Left ventricle myocardium inferior (tissue), 1 donor: ENCODE measurements around the gene APBB1IP. TPM values are rescaled to one million over a fixed set of nuclear protein-coding genes. Genes with fewer than 3 reads are reported as not detected.
"Not testable (repeated sequence)": the region's sequence is repeated elsewhere in the genome, so short reads cannot be mapped to it uniquely, and the experiment has no call there.

ENCODE experiments used
- DNase-seq: peaks from one replicate; pipeline ENCODE4 v3.0.0-alpha.2; 2020
- H3K27ac ChIP-seq: fragments of 200-600 bp; replicated peaks from 2 replicates; pipeline ENCODE4 v1.8.0; 2021
- H3K27me3 ChIP-seq: fragments of 200-600 bp; 2 replicates; pipeline ENCODE4 v1.8.0; 2021; ENCODE audit warnings: low read depth
- H3K36me3 ChIP-seq: fragments of 200-600 bp; 2 replicates; pipeline ENCODE4 v1.8.0; 2021
- H3K4me1 ChIP-seq: fragments of 200-600 bp; 2 replicates; pipeline ENCODE4 v1.8.0; 2021
- H3K4me3 ChIP-seq: fragments of 200-600 bp; 2 replicates; pipeline ENCODE4 v1.8.0; 2021; ENCODE audit warnings: mild to moderate bottlenecking, moderate library complexity
- H3K9me3 ChIP-seq: fragments of 200-600 bp; replicated peaks from 2 replicates; pipeline ENCODE4 v1.8.0; 2021
- CTCF ChIP-seq: fragments of 200-600 bp; IDR thresholded peaks from 2 replicates; pipeline ENCODE4 v1.8.0; 2021; ENCODE audit warnings: antibody characterized with exemption, mild to moderate bottlenecking, borderline replicate concordance
- intact Hi-C: fragments of 100-400 bp; cut with micrococcal nuclease; formaldehyde crosslinking; loops from one replicate; pipeline ENCODE4 v1.11.0; 2022
- total RNA-seq: library from RNA; stranded (reverse); fragmentation: NEBNext Ultra II Directional; extraction: Animal tissue kit (Norgen Biotek cat#: 25700); gene quantifications from one replicate; pipeline ENCODE4 v1.2.1, GENCODE V29; 2021
- donor health status: DM: no; HTN: yes; CAD: no; lungs with severe emphysema.

The APBB1IP gene
- total RNA-seq, 1 donor from 2014 or later = 2.6 TPM

DNA sequence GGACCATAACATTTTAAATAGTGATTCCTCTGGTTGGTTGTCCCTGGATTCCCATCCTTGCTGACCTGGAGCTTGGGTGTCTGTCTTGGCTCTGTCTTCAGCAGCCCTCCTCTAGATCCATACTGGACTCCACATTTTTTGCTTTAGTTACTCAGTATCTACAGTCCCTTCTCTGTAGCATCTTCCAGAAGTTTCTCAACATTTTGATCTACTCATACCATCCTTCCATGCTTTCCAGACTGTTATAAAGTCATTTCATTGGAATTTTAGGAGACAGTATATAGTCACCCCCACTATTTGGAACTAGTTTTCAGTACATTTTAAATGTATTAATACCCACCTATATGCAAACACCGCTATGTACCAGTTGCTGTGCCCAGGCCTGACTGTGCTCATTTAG lies 25.8 kb downstream of the APBB1IP start:
- no peak for TF ChIP-seq CTCF
- no peak for DNase-seq
- Histone ChIP-seq H3K36me3 (no peaks in the 10 kb centered on the region), H3K27ac (no peak overlapping the region), H3K27me3 (no peaks in the 10 kb centered on the region), H3K4me3 (no peak overlapping the region), H3K4me1 (no peaks in the 10 kb centered on the region), H3K9me3 (no peaks in the 10 kb centered on the region)
- intact Hi-C loops = no loop called here

DNA sequence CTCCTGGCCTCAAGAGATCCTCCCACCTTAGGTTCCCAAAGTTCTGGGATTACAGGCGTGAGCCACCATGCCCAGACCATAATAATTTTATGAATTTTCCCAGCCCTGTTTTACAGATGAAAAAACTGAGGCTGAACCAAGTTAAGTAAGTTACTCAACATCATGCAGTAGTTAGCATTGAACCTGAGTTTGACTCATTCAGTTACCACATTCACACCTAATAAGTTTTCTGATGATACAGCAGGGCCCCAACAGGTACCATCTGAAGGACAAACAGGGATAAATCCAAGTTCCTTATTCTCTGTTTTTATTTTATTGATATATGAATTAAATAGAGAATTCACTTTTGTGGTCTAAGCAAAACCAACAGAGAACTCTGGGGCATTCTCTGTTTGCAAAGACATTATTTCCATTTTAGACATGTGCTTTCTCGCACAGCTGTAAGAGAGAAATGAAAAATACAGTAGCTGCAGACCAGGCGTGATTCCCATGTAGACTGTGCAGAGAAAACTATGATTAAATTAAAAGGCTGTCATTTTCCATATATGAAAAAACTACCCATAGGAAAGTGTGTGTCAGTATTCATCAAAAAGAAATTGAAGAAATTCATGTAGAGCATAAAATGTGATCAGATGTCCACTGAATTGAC lies 26.6 kb downstream of the APBB1IP start:
- intact Hi-C loops = no loop called here
- no peak for TF ChIP-seq CTCF
- Histone ChIP-seq H3K36me3 (no peaks in the 10 kb centered on the region), H3K27me3 (no peaks in the 10 kb centered on the region), H3K27ac (no peak overlapping the region), H3K4me1 (no peaks in the 10 kb centered on the region), H3K9me3 (no peaks in the 10 kb centered on the region), H3K4me3 (no peak overlapping the region)
- DNase-seq = no peak

- H3K36me3 ChIP-seq, H3K4me3 ChIP-seq, H3K27ac ChIP-seq, DNase-seq, intact Hi-C loops, H3K27me3 ChIP-seq, H3K4me1 ChIP-seq, H3K9me3 ChIP-seq: not testable (repeated sequence)
These were observed 28.4 kb downstream of the APBB1IP start for GRCh38 chr10:26466531-26466930.

DNA sequence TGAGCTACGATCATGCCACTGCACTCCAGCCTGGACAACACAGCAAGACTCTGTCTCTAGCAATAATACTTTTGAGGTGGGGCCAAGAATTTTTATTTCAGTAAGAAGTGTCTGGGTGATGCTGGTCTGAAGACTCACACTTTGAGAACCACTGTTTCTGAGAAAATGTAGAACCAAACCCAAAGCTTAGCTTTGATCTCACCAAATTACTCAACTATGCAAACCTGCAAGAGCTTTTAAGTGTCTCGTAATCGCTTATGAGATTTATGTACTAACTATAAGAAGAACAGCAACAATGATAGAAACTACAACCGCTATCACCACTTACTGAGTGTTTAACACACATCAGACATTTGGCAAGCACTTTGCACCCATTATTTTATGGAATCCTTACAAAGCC lies 29.5 kb downstream of the APBB1IP start:
- Histone ChIP-seq H3K4me3 (no peak overlapping the region), H3K27me3 (no peaks in the 10 kb centered on the region), H3K9me3 (no peaks in the 10 kb centered on the region), H3K27ac (no peak overlapping the region), H3K36me3 (no peaks in the 10 kb centered on the region), H3K4me1 (no peaks in the 10 kb centered on the region)
- intact Hi-C loops = no loop called here
- TF ChIP-seq CTCF = no peak
- DNase-seq = no peak

DNA sequence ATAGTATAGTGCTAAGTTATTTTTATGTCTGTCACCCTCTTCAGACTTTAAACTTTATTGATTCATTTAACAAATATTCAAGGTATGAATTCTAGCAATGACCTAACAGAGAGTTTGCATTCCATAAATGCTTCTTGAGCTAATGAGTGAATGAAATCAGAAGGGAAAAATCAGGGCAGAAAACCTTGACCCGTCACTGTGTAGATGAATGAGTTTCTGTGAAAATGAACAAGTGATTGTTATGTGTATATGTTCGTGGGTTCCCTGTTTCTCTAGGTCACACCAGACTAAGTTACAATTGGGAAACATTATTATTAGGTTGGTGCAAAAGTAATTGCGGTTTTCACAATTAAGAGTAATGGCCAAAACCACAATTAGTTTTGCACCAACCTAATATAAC lies 30.1 kb downstream of the APBB1IP start:
- DNase-seq = no peak
- Histone ChIP-seq H3K4me1 (no peaks in the 10 kb centered on the region), H3K27me3 (no peaks in the 10 kb centered on the region), H3K27ac (no peak overlapping the region), H3K36me3 (no peaks in the 10 kb centered on the region), H3K9me3 (no peaks in the 10 kb centered on the region), H3K4me3 (no peak overlapping the region)
- TF ChIP-seq CTCF = no peak
- intact Hi-C loops = no loop called here

DNA sequence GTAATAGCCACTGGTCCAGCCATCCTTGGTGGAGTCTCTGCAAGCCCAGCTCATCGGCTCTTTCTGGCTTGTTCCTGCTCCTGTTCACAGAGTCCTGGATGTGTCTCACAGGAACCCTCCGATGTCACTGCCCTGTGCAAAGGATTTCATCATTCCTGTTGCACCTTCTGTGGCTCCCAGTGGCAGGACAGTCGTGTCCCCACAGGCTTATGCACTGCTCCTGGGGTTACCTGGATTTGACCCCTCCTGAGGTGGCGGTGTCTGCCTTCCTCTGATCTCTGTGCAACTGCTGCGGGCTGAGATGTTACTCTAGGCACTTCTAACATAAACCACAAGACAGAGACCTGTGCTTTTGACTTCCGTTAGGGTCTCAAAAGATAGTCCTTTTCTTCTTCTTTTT lies 30.6 kb downstream of the APBB1IP start:
- H3K9me3 ChIP-seq = no peaks in the 10 kb centered on the region
- intact Hi-C loops = no loop called here

More for the DNA sequence above, 30.6 kb downstream of the APBB1IP start:
- no peaks in the 10 kb centered on the region for H3K36me3 ChIP-seq
- no peaks in the 10 kb centered on the region for H3K4me1 ChIP-seq
- H3K27ac ChIP-seq = no peak overlapping the region
- H3K27me3 ChIP-seq = no peaks in the 10 kb centered on the region
- TF ChIP-seq CTCF = no peak
- DNase-seq = no peak
- H3K4me3 ChIP-seq = no peak overlapping the region
